NOMO-1 treated with dmso at 0.1 percent for 144 hours (cell line): Measurements from ENCODE around the gene RUNX1.
"Not testable (repeated sequence)": the region's sequence is repeated elsewhere in the genome, so short reads cannot be mapped to it uniquely, and the experiment has no call there.

ENCODE experiments used
- DNase-seq: peaks from one replicate; lab custom pipeline; 2025; ENCODE audit not compliant: unreplicated experiment; lab: John Stamatoyannopoulos, UW

RUNX1 gene

DNA sequence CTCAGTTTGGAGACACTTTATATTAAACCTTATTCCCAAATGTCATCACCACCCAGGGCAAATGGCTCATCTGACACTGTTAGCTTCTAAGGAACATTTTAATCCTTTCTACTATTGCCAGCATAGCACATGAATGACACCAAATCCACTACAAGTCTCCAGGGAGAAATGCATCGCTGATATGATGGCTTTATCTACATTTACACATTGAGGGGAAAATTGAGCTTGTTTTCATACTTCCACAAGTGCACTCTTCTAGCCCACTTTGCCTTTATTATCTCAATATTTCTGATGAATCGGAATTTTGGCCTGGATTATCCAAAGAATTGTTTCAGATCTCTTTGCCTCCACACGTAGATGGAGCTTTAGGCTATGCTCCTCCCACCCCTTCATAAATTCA, 75.4 kb downstream of the RUNX1 start:
- no peak for DNase-seq

DNA sequence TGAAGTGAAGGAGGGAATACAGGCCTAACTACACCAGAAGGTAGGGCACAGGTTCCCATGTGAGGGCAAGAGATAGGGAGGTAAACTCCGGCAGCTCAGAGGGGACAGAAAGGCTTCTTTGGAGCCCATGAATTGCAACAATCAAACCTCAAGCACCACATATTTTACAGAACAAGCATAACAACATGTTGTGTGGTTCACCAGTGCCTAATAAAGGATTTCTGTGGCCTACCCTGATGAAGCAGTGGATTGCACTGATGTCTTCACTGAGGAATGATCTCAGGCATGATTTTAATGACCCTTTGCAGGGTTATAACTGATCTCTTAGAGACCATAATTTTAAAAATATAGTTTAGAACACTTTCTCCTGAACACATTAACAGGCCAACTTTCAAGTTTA, 77.4 kb downstream of the RUNX1 start:
- no peak for DNase-seq

DNA sequence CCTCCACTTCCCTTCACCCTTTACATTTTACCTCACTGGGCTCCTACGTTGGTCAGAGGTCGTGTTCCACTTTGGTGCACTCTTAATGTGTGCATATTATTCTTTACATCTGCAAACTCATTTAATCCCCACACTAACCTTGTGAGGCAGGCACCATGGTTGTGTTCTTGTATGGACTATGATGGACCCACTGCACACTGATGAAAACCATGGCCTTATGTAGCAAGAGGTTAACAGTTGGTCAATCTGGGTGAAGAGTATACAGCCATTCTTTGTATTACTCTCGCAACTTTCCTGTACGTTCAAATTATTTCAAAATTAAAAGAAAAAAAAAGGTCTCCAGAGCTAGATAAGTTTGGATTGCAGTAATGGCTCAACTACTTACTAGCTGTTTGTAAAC, 78.5 kb downstream of the RUNX1 start:
- no peak for DNase-seq

DNA sequence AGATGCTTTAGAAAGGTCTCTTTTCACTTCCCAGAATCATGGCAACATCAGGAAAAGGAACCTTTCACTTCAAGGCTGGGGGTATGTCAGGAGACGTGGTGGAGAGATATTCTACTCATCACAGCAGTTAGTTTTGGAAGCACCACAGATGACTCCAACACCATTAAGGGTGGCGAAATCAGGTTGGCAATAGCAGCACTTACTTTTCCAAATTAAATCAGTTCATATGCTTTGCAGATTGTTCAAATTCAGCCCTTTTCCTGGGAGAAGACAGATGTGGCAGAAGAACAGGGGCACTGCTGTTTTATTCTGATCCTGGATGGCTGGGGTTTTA, 79.0 kb downstream of the RUNX1 start:
- DNase-seq: no peak

DNA sequence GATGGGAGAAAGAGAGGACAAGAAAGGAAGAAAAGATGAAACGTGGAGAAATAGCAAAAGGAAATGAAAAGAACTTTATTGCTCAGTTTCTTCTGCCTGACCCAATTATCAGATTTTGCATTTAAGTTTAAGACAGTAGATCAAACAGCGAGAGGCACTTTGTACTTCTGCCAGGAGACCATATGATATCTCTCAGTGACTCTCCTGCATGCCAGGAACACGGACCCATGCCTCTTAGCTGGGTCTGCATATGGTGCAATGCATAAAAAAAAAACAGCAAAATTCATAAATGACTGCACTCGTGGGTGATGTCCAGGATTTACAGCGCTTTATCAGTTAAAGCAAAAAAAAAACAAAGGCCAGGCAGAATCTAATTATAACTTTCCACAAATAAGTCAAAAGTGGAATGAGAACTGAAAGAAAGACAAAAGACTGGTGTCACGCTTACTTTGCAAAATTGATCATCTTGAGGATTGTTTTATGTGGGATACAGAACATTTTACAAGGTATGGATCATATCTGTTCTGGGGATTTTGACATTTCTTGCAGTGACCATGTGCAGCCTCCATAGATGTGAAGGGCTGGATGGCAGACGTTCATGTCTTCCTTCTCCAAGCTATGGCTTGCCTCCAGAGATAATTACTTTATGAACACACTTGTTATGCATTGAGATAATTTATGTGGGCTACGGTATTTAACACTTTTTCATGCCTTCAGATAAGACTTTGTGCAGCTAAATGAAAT, 79.5 kb downstream of the RUNX1 start:
- DNase-seq: no peak

DNA sequence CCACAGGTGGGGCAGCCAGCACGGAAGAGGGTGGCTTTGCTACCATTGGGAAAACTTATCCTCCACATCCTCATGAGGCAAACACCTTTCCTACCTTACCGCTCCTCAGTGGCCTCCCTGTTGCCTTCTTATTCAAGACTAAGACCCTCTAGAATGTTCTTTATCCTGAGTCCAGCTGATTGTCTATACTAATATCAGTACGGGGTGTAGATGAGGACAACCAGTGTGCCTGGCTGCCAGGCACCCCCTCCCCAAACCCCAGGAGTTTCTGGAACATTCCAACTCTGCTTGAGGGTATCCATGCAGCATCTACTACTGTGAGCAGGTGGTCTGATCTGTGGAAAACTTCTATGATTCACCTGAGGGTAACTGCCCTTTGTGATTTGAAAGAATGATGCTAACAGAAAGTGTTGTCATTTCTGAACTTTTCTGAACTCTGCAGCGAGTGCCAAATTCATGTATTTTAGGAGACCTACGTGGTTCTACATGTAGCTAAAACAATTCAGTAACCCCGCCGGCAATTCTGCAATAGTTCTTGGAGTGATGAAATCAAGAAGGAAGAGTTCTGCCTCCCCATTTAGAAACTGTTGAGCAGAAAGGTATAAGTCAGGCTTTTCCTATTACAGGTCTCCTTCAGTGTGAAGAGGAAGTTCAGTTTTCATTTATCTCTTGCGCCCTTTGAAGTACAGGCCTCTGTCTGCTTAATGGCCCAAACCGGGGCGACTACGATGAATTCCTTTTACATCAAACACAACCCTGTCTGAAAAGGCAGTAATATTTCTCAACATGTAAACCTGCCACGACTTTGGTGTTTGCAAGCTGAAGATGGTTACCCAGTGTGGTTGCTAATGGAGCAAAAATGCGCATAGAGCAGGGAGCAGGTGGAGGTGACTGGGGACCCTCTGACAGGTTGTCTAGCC, 80.4 kb downstream of the RUNX1 start:
- DNase-seq: peak; percentile 66

DNA sequence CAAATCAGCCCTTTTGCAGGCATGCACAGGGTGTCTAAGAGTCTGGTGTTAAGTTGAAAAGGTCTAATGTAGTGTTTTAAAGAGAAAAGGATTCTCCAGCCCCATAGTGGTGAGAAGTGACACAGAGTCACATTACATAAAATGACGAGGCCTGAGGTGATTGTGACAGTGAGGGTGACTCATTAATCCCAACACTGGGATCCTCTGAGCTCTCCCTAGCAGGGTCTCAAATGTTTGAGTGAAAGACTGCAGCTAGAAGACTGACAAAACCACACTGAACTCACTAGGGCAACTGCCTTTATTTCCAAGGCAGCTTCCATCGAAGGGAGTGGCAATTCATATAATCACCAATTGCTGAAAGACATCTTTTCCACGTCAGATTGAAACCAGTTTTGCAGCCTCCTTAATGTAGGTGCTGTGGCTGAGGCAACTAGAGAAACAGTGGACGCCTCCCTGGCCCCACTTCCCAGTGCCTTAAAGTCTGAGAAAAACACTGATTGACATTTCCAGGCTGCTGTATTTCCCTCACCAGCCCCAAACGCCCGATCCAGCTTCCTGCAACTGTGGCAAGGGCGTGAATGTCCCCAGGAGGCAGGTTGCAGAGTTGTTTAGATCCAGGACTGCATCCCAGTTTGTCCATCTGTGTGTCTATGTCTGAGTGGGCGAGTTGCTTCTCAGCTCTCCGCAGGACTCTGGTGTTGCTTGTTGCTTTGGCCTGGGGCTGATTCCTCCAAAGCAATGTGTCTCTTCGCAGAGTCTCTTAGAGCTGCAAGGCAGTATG, 81.4 kb downstream of the RUNX1 start:
- DNase-seq: no peak

DNA sequence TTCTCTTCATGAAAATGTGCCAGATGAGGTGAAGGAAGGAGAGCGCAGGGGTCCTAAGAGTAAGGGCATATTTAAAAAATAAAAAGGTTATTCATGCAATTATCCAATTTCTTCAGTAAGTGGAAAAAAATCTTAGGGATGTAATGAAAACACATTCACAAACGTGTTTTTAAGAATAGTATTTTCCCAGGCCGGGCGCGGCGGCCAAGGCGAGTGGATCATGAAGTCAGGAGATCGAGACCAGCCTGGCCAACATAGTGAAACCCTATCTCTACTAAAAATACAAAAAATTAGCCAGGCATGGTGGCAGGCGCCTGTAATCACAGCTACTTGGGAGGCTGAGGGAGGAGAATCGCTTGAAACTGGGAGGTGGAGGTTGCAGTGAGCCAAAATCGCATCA, 82.2 kb downstream of the RUNX1 start:
- not testable (repeated sequence) for DNase-seq

DNA sequence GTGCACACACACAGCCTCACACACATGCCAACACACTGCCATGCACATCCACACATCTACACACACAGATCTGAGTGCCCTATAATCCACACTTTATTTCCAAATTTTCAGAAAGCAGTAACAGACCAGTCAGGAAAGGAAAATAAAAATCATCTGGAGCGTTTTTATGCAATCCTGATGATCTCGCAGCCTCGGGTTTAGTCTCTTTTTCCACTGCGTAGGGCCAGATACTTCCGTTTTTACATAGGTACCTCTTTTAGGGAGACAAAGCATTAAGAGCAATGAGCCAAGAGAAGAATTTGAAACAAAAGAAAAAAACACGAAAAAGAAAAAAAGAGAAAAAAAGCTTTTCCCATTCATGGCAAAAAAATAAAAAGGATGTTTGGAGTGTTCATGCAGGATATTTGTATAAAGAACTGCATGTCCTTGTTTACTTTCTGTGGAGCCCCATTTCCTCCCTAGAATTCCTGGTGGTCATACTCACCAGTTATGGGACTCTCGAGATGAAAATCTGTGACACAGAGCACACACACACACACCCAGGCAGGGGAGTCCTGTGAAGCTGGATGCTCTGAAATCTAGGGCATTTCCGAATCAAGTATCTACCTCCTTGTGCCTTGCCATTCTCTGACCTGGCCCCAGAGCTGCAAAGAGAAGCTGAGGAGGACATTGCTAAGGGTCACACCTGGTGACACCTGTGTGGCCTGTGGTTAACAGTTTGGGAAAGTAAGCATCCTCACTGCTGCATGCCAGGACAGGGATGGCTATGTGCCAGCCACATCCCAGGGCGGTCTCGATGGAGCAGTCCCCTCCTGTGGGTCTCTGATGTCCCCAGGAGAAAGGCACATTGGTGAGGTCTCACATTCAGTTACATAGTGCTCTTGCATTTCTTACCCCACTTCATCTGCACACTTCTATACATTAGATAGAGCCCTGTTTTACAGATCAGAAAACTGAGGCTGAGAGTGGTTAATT, 83.6 kb downstream of the RUNX1 start:
- DNase-seq: no peak

DNA sequence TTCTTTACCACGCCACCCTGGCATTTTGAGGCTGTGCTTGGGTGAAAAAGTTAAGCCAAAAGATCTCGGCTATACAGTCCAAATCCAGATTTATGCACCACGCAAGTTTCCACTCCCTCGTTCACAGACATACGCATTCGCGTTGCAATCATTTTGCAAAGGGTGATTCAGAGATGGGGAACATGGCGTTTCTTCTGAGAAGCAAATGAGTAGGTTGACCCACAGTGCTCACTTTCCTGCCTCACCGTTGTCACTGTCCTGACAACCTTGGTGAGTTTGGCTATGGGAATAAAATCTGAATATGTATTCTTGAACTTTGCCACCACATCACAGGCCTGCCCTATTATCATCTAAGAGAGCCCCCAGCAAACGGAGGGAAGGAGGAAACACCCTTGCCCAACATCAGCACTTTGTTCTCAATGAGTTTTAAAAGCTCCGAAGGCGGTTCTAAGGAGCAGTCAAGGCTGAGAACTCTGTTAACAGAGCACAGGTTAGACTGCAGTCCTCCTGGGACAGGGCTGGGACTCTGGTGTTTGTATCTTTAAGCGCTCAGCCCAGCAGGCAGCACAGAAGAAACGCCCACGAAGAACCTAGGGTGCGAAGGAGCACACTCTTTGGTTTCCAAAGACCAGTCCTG, 86.4 kb downstream of the RUNX1 start:
- no peak for DNase-seq

DNA sequence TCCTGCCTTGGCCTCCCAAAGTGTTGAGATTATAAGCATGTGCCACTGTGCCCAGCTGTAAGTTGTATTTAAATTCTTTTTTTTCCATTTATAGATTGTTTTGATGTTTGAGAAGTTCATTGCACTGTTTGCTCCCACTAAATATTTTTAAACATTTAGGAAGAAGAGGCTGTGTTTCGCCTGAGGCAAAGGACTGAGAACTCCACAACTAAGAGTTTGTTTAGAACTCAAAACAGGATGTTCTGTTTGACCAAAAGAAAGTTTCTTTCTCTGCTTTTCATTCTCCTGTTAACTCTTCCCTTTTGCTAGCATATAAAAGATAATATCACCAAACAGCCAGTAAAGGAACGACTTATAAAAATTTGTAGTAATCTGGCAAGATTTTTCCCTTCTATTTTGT, 87.0 kb downstream of the RUNX1 start:
- DNase-seq: no peak

DNA sequence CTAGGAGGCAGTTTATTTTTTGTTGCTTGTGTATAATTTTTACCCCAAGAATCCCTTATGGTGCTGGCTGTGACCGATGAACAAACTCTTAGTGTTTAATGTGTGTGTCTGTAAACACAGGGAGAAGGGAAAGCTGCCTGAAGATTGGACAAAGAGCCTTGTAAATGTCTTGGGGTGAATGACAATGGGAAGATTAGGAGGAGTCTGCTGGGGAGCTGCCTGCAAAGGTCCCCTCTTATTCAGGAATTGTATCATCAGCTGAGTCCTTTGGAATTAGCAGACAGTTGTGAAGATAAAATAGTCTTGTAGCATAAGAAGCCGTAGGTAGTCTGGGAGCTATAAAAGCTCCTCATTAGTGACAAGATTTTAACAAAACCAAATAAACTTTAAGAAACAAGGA, 88.4 kb downstream of the RUNX1 start:
- no peak for DNase-seq

DNA sequence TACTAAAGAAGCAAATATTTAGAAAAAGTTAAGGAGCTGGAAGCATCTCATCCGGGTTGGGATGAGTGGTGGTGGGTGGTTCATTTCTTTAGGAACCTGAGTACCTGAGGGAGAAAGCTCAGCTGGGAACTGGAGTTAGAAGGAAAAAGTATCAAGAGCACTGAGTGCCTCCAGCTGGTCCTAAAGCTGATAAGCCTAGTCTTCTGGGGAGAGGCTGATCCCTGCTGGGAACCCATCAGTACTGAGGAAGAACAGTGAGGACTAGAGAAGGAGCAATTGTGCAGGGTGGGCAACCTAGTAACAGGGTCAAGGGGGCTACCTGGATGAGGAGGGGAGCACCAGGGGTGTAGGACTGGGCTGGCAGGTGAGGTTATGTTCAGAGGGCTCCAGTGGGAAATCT, 89.5 kb downstream of the RUNX1 start:
- DNase-seq: no peak

DNA sequence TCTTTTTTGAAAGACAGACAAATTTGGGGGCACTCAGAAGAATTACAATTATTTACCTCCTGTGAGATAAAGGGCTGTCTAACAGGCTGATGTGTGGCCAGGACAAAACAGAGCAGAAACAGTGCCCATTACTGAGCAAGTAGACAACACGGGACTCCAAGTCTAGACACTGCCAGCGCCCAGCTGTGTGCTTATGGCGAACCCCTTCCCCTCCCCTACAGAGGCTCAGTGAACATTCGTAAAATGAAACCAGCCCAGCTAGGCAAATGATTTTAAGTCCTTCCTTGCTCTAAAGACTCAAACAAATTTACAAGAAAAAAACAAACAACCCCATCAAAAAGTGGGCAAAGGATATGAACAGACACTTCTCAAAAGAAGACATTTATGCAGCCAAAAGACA, 91.1 kb downstream of the RUNX1 start:
- DNase-seq: no peak

DNA sequence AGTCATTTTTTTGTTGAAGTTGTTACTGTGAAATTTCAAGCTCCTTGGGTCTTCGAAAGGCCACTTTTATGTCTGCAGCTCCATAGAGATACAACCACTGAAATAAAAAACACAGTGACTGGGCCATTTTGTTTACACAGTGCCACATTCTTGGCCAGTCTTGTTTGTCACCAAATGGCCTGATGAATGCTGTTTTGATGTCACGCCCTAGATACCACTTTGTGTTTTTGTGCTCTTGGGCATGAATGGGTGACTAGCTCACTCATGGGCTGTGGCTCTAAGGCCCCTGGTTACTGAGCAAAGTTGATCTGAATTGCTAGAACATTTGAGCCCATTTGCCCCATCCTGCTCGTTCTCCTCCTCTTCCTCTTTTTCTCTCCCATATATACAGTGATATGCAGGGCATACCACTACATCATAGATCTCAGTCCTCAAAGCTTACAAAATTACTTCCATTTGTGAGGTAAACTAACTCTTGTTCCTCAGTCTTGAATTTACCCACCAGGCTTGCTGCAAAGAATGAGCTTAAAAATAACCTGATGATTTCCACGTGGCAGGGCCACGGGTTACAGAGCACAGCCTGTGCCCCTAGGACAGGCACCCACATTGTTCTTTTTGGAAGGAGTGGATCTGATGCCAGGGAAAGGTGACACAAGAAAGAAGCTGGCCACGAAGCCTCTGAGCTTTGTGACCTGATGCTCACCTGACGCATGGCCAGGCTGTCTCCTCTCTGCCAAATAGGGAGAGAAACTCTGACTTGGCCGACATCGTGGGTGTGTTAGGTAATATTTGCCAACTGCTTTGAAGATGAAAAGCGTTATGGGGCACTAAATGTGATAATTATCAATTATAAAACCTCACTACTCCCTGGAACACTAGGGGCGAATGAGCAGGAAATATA, 92.4 kb downstream of the RUNX1 start:
- DNase-seq: no peak

DNA sequence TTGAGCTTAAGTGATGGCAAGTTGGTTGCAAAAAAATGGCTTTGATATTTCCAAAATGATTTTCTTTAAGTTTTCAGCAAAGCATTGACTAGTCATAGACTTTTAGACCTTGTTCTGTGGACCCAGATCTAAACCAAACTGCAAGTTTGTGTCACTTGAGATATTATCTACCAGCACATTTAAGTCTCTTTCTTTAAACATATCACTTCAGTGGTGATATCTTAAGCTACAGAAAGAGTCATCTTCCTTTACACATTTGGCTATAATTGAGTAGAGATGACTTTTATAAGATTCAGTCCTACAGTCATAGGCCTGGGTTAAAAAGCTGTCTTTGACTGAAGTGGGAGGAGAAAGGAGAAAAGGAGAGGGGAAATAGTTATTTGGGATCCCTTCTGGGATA, 95.2 kb downstream of the RUNX1 start:
- DNase-seq: no peak

DNA sequence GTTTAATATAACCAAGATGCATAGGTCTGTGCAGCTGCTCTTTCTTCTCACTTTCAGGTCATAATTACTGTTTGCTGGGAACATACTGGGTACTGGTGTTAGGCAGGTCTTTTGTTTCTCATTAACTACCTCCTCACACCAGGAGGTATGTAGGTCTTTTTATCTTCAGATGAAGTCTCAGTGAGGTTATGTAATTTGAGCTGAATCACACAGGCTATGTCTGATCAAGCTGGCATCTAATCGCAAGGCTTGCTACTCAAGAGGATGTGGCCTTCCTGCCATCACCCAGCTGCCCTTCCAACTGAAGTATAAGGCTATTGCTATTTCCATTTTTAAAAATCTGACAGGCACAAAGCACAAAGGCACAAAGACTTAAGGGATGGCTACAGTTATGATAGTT, 96.4 kb downstream of the RUNX1 start:
- no peak for DNase-seq

DNA sequence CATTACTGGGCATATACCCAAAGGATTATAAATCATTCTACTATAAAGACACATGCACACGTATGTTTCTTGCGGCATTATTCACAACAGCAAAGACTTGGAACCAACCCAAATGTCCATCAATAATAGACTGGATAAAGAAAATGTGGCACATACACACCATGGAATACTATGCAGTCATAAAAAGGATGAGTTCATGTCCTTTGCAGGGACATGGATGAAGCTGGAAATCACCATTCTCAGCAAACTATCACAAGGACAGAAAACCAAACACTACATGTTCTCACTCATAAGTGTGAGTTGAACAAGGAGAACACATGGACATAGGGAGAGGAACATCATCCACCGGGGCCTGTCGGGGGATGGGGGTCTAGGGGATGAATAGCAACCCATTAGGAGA, 97.2 kb downstream of the RUNX1 start:
- DNase-seq: not testable (repeated sequence)

DNA sequence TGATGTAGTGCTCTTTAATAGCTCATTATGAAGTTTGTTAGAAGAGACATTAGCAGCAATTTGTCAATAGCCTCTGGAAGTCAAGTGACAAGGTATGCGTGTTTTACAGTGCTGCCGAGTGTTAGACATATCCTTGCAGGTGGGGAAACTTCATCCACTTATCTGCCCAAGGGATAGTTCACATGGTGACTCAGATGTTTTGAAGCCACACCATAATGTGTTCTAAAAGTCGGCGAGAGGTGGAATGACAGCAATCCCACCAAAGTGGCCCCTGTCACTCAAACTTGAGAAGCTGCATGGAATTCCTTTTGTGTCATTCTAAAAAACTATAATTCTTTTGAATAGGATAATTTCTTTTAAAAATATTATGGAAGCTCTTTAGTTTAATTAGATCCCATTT, 98.1 kb downstream of the RUNX1 start:
- no peak for DNase-seq
